ENCODE measurements around the gene CRABP2. TPM values are rescaled to one million over a fixed set of nuclear protein-coding genes. Genes with fewer than 3 reads are reported as not detected.

The CRABP2 gene
- total and polyA plus RNA-seq, 2 of the 13 experiments (the other 11 are each of a cell fraction or from before 2014, with no cell fraction given), result 0.40 to 0.60 TPM

DNA sequence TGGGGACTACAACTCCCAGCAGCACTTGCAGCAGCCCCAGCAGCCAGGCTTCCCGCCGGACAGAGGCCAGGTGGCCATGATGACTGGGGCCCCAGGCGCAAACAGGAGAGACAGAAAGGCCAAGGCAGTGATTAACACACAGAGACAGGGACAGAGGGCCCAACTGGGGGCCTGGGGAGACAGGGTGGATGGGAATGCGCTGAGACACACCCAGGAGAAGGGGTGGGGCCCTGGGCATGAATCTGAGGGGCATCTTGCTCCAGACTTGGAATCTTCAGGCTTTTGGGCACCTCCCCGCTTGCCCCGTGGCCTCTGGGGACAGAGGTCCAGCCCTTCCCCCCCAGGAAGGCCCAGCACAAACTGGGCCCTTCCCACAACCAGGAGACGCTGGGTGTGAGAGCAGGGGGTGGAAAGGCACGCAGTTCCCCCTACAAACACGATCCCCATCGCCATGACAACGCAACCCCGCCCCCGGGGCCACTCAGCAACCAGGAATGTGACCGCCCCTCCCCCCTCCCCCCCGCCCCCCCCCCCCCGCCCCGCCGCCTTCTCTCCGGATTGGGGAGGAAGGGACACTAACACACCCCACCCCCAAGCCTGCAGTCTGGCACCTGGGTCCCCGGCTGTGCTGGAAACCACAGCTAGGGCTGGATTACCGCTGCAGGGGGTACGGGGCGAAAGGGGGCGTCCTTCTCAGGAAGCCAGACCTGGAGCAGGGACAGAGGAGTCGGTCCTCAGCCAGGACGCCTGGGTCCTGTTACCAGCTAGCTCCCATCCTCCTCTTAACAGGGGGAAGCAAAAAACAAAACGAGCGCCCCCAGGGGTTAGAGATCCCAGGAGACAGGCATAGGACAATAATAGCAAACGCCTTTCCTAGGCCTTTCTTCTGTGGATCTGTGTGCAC, 41.6 kb upstream of the CRABP2 start (continued):
- TF ChIP-seq, protein P1, sequence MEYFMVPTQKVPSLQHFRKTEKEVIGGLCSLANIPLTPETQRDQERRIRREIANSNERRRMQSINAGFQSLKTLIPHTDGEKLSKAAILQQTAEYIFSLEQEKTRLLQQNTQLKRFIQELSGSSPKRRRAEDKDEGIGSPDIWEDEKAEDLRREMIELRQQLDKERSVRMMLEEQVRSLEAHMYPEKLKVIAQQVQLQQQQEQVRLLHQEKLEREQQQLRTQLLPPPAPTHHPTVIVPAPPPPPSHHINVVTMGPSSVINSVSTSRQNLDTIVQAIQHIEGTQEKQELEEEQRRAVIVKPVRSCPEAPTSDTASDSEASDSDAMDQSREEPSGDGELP (IDR thresholded peaks at IDR 0.05; ENCODE audit: borderline replicate concordance, low read depth), result peak; percentile 66
- no peak for TF ChIP-seq ZNF501 (CRISPR knock-in tag; IDR thresholded peaks at IDR 0.05)
- TF ChIP-seq MNT (IDR thresholded peaks at IDR 0.05), result no peak
- no peak; the same call in 1 of the 2 replicates for TF ChIP-seq ZNF563 (CRISPR knock-in tag; IDR thresholded peaks at IDR 0.05)
- TF ChIP-seq, protein P2, sequence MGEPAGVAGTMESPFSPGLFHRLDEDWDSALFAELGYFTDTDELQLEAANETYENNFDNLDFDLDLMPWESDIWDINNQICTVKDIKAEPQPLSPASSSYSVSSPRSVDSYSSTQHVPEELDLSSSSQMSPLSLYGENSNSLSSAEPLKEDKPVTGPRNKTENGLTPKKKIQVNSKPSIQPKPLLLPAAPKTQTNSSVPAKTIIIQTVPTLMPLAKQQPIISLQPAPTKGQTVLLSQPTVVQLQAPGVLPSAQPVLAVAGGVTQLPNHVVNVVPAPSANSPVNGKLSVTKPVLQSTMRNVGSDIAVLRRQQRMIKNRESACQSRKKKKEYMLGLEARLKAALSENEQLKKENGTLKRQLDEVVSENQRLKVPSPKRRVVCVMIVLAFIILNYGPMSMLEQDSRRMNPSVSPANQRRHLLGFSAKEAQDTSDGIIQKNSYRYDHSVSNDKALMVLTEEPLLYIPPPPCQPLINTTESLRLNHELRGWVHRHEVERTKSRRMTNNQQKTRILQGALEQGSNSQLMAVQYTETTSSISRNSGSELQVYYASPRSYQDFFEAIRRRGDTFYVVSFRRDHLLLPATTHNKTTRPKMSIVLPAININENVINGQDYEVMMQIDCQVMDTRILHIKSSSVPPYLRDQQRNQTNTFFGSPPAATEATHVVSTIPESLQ (CRISPR knock-in tag; conservative IDR thresholded peaks at IDR 0.05), result no peak
- TF ChIP-seq BORCS8-MEF2B (CRISPR knock-in tag; IDR thresholded peaks at IDR 0.05), result no peak
- TF ChIP-seq ZNF234 (CRISPR knock-in tag; conservative IDR thresholded peaks at IDR 0.05), result no peak
- TF ChIP-seq CCDC6 (CRISPR knock-in tag; IDR thresholded peaks at IDR 0.05), result 0 out of 2 replicates have a peak, but pooled peaks have one; percentile 16
- TF ChIP-seq SYNCRIP (IDR thresholded peaks at IDR 0.05; ENCODE audit: insufficient read depth, low read depth, low read length), result no peak
- no peak for TF ChIP-seq ZNF230 (CRISPR knock-in tag; IDR thresholded peaks at IDR 0.05)
- peak; percentile 84 for TF ChIP-seq HOXA3 (CRISPR knock-in tag; IDR thresholded peaks at IDR 0.05)
- no peak for TF ChIP-seq HHEX (CRISPR knock-in tag; IDR thresholded peaks at IDR 0.05)
- TF ChIP-seq, protein P3, sequence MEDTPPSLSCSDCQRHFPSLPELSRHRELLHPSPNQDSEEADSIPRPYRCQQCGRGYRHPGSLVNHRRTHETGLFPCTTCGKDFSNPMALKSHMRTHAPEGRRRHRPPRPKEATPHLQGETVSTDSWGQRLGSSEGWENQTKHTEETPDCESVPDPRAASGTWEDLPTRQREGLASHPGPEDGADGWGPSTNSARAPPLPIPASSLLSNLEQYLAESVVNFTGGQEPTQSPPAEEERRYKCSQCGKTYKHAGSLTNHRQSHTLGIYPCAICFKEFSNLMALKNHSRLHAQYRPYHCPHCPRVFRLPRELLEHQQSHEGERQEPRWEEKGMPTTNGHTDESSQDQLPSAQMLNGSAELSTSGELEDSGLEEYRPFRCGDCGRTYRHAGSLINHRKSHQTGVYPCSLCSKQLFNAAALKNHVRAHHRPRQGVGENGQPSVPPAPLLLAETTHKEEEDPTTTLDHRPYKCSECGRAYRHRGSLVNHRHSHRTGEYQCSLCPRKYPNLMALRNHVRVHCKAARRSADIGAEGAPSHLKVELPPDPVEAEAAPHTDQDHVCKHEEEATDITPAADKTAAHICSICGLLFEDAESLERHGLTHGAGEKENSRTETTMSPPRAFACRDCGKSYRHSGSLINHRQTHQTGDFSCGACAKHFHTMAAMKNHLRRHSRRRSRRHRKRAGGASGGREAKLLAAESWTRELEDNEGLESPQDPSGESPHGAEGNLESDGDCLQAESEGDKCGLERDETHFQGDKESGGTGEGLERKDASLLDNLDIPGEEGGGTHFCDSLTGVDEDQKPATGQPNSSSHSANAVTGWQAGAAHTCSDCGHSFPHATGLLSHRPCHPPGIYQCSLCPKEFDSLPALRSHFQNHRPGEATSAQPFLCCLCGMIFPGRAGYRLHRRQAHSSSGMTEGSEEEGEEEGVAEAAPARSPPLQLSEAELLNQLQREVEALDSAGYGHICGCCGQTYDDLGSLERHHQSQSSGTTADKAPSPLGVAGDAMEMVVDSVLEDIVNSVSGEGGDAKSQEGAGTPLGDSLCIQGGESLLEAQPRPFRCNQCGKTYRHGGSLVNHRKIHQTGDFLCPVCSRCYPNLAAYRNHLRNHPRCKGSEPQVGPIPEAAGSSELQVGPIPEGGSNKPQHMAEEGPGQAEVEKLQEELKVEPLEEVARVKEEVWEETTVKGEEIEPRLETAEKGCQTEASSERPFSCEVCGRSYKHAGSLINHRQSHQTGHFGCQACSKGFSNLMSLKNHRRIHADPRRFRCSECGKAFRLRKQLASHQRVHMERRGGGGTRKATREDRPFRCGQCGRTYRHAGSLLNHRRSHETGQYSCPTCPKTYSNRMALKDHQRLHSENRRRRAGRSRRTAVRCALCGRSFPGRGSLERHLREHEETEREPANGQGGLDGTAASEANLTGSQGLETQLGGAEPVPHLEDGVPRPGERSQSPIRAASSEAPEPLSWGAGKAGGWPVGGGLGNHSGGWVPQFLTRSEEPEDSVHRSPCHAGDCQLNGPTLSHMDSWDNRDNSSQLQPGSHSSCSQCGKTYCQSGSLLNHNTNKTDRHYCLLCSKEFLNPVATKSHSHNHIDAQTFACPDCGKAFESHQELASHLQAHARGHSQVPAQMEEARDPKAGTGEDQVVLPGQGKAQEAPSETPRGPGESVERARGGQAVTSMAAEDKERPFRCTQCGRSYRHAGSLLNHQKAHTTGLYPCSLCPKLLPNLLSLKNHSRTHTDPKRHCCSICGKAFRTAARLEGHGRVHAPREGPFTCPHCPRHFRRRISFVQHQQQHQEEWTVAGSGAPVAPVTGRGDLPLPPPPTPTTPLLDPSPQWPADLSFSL (CRISPR knock-in tag; IDR thresholded peaks at IDR 0.05), result no peak
- TF ChIP-seq GZF1 (CRISPR knock-in tag; IDR thresholded peaks at IDR 0.05), result no peak
- TF ChIP-seq, protein P4, sequence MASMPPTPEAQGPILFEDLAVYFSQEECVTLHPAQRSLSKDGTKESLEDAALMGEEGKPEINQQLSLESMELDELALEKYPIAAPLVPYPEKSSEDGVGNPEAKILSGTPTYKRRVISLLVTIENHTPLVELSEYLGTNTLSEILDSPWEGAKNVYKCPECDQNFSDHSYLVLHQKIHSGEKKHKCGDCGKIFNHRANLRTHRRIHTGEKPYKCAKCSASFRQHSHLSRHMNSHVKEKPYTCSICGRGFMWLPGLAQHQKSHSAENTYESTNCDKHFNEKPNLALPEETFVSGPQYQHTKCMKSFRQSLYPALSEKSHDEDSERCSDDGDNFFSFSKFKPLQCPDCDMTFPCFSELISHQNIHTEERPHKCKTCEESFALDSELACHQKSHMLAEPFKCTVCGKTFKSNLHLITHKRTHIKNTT (CRISPR knock-in tag; IDR thresholded peaks at IDR 0.05), result no peak
- TF ChIP-seq NCOA5 (CRISPR knock-in tag; IDR thresholded peaks at IDR 0.05), result no peak
